Mesenteric fat pad (tissue), 1 donor: ENCODE data around the gene TRMT44. TPM values are rescaled to one million over a fixed set of nuclear protein-coding genes. Genes with fewer than 3 reads are reported as not detected.
A peak's percentile ranks its signal among the peaks of the same experiment; 100 is the strongest.
"Not testable (repeated sequence)": the region's sequence is repeated elsewhere in the genome, so short reads cannot be mapped to it uniquely, and the experiment has no call there.

Experiments
- DNase-seq: peaks from one replicate; pipeline ENCODE4 v3.0.0-alpha.2; 2020; ENCODE audit warnings: low spot score
- total RNA-seq: library from RNA; stranded (reverse); fragmentation: NEBNext Ultra II Directional; extraction: Animal tissue kit (Norgen Biotek cat#: 25700); gene quantifications from one replicate; pipeline ENCODE4 v1.2.1, GENCODE V29; 2021
- donor health status: DM: yes; HTN: yes; CAD: no.

TRMT44 gene
- total RNA-seq, 1 donor from 2014 or later, result 23.3 TPM

DNA sequence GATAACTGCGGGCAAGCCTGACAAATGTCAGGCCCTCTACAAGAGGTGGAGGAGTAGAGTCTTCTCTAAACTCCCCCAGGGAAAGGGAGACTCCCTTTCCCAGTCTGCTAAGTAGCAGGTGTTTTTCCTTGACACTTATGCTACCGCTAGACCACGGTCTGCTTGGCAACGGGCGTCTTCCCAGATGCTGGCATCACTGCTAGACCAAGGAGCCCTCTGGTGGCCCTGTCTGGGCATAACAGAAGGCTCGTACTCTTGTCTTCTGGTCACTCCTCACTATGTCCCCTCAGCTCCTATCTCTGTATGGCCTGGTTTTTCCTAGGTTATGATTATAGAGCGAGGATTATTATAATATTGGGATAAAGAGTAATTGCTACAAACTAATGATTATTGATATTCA lies 33.7 kb upstream of the TRMT44 start:
- not testable (repeated sequence) for DNase-seq

DNA sequence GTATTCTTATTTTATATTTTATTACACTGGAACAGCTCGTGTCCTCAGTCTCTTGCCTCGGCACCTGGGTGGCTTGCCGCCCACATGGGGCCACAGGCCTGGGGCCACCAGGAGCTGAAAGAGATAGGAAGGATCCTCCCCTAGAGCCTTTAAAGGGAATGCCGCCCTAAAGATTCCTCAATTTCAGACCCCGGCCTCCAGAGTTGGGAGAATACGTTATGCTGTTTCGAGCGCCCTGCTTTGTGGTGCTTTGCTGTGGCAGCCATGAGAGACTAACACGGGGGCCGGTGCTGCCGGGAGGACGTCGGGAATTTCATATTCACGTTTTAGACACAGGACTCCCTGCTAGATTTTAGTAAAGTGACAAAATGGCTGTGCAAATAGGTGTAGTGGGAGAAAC lies 33.3 kb upstream of the TRMT44 start:
- no peak for DNase-seq

DNA sequence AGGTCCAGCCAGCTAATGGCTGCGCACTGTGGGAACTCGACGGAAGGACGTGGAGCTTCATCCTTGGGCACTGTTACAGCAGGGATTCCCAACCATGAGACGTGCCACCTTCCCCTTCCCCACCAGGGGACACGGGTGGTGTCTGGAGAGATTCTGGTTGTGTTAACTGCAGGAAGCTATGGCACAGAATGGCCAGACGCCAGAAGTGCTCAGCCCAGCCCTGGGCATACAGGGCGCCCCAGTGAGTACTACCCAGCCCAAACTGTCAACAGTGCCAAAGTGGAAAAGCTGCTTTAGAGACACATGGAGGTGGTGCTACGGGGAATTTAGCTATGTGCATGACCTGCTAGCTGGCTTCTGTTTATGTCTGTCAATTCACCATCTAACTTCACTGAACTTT lies 32.8 kb upstream of the TRMT44 start:
- DNase-seq, result no peak

DNA sequence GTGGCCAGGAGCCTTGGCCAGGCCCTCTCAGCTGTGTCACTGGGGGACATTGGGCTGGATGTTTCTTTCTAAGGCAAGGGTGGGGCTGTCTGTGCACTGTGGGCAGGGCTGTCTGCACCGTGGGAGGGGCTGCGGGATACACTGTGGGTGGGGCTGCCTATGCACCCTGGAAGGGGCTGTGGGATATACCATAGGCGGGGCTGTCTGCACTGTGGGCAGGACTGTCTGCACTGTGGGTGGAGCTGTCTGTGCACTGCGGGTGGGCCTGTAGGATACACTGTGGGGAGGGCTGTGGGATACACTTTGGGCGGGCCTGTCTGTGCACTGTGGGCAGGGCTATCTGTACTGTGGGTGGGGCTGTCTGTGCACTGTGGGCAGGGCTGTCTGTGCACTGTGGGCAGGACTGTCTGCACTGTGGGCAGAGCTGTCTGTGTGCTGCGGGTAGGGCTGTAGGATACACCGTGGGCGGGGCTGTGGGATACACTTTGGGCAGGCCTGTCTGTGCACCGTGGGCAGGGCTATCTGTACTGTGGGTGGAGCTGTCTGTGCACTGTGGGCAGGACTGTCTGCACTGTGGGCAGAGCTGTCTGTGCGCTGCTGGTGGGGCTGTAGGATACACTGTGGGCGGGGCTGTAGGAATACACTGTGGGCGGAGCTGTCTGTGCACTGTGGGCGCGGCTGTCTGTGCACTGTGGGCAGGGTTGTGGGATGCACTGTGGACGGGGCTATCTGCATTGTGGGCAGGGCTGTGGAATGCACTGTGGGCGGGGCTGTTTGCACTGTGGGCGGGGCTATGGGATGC lies 31.1 kb upstream of the TRMT44 start:
- no peak for DNase-seq

DNA sequence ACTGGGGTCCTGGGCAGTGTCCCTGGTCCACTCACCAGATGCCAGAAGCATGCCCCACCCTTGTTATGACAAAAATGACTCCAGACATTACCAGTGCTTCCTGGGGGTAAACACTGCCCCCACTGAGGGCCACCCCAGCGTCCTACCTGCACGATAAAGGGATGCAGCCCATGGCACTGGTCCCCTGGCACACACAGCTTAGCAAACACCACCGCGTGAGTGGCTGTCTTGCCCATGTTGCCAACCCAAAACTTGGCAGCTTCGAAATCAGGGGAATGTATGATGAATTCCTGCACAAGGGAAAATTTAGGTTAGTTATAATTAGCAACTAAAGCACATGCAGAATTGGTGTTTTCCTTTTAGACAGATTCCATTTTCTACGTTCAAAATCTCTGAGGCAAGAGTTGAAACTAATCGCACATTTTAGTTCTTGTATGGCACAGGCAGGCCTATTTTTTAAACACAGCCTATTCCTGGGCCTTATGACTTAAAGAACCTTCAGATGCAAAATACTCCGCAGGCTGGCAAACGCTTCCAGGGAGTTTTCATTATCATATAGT lies 30.4 kb upstream of the TRMT44 start:
- DNase-seq, result no peak

DNA sequence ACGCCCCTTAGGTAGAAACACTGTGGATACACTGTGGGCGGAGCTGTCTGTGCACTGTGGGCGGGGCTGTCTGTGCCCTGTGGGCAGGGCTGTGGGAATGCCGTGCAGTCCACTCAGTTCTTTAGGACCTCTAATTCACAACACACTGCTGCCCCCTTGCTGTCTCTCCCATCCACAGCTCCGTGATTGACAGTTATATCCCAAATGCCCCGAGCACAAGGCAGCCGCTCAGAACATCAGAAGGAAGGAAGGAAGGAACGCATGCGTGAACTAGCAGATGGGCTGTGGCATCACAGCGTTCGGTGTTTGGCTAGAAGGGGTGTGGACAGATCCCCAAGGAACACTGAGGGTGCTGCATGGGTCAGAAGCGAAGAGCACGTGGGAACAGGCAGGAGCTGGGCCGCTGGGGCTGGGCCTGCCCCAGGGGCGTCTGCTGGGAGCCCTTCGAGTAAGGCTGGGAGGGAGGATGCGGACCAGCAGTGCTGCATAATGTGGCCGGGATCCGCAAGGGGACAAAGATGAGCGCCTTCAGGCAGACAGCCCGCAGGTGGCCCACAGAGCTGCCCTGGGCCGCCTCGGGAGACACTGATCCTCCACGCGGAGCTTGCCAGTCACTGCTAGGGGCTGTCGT lies 29.8 kb upstream of the TRMT44 start:
- no peak for DNase-seq

DNA sequence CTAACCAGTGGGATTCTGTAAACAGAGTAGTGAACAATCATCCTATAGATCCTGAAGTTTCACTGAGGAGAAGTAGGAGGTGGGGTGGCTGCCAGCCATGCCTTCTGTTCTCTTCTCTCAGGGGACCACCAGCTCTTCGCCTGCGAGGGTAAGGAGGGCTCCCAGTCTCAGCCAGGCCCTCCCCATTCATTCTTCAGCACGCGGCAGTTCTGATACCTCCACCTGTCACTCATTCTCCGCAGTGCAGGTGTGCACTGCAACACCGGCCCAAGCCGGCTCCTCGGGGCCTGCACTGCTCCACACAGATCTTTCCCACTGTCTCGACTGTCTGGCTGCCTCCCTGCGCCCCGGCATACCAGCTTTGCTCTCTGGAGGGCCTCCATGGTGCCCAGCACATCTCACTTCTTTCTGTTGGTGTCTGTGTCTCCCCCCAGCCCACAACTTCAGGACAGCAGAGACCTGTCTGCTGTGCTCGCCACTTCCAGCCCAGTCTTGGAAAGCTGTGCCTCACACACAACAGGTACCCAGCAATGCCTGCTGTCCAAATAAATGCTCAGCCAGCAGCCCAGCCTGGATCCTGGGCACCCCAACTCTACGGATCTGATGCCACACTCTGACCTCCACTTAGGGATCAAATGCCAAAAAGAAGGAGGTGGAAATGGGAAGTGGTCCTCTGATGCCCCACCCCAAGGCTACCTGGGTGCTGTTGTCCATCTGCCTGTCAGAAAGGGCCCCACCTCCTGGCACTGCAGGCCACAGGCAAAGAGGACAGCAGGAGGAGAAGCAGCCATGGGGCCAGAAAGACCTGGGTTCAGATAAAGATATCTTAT lies 29.0 kb upstream of the TRMT44 start:
- no peak for DNase-seq

DNA sequence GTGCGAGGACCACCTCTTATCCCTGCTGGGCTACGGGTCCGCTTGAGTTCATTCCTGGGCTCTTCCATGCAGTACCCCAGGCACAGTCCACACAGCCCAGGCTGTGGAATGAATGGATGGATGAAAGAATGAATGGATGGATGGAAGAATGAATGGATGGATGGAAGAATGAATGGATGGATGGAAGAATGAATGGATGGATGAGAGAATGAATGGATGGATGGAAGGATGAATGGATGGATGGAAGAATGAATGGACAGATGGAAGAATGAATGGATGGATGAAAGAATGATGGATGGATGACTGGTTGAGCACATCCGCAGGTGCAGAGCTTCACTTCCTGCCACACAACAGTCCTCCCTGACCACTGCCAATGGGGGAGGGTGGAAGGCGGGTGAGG lies 28.3 kb upstream of the TRMT44 start:
- DNase-seq, result no peak

DNA sequence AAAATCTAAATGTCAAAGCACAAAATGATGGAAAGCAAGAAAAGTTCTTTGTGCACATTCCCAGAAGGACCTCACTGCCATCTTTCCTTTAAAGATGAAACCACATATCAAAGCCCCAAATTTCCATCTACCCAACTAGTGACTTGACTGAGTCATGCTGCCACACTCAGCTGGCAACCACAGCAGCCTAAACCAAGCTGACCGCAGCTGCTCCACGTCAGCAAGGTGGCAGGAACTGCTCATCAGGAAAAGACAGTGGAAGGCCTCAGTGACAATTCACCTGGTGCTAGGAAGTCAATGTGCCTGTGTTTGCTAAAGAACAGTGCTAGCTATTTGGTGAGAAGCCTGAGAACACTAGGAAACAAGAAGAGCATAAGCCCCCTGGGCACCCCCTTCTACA lies 26.2 kb upstream of the TRMT44 start:
- no peak for DNase-seq

DNA sequence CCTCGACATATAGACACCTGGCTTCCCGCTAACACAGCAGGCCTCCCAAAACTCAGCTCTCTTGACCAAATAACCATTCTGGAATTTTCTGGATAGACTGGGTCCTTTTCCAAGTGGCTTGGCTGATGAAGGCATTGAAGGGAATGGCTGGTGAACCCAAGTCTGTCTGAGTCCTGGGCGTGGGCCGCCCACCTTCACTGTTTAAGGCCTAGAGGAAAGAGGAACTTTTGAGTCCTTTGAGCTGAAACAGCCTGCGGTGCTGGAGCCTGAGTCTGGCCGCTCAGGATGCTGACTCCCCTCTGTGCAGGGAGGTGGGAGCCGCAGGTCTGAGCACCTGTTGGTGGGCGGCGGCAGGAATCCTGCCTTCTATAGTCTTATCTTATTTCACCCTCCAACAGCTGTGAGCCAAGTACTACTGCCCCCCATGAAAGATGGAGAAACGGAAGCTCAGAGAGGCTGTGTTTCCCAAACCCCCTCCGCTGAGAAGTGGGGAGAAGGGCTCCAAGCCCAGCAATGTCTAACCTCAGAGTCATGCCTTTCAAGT lies 23.4 kb upstream of the TRMT44 start:
- no peak for DNase-seq

DNA sequence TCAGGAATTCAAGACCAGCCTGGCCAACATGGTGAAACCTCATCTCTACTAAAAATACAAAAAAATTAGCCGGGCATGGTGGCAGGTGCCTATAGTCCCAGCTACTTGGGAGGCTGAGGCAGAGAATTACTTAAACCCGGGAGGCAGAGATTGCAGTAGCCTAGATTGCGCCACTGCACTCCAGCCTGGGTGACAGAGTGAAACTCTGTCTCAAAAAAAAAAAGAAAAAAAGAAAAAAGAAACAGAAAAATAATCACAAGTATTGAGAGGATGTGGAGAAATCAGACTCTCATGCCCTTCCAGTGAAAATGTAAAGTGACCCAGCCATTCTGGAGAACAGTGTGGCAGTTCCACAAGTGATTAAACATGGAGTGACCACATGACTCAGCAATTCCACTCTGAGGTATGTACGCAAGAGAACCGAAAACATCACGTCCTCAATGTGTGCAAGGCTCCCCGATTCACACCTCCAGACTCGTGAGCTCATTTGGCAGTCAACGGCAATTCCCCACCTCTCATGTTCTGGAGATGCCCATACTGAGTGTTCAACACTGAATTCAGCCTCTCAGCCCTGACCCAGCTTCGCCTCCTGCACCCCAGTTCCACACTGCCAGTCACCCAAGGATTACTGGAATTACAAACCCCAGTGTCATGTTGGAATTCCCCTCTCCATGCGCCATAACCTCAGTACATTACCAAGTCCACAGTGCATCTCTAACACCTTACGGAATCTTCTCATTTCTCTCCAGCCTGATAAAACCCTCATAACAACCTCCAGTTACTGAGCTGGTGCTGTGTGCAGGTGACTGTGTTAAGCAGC lies 21.1 kb upstream of the TRMT44 start:
- DNase-seq, result no peak

DNA sequence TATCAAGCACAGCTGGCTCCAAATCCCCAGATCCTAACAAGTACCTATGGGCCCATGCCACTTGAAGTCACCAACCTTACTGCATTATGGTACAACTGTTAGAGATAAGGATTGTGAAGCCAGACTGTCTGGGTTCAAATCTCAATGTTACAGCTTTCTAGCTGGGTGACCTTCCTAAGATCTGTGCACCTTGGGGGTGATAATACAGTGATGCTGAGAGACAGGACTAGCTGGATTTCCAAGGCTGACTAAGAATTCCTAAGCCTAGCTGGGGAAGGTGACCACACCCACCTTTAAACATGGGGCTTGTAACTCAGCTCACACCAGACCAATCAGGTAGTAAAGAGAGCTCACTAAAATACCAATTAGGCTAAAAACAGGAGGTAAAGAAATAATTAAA lies 20.4 kb upstream of the TRMT44 start:
- DNase-seq, result not testable (repeated sequence)

DNA sequence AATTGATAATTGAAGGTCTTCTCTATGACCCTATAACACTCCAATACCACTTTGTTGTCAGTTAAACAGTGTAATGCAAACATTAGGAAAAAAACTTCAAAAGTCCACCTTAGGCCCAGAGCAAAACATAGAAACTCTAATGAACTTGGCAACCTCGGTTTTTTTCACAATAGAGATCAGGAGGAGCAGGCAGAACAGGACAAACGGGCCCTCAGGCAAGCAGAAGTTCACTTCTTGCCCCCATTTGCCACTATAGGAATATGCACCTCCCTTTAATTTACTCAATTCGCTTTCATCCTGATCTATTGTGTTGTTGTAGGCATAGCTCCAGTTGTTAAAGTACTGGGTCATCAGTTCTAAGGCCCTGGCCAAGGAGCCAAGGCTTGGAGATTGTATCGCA lies 18.2 kb upstream of the TRMT44 start:
- DNase-seq, result no peak

DNA sequence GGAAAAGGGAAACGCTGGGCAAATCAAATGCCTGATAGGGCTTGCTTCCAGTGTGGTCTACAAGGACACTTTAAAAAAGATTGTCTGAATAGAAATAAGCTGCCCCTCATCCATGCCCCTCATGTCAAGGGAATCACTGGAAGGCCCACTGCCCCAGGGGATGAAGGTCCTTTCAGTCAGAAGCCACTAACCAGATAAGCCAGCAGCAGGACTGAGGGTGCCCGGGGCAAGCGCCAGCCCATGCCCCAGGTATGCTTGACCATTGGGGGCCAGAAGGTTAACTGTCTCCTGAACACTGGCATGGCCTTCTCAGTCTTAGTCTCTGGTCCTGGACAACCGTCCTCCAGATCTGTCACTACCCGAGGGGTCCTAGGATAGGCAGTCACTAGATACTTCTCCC lies 17.8 kb upstream of the TRMT44 start:
- DNase-seq, result no peak

DNA sequence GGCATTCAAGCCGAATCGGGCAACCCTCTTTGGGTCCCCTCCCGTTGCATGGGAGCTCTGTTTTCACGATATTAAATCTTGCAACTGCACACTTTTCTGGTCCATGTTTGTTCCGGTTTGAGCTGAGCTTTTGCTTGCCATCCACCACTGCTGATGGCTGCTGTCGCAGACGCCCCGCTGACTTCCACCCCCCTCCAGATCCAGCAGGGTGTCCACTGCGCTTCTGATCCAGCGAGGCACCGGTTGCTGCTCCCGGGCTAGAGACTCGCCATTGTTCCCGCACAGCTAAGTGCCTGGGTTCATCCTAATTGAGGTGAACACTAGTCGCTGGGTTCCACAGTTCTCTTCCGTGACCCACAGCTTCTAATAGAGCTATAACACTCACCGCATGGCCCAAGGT lies 13.3 kb upstream of the TRMT44 start:
- DNase-seq, result no peak

DNA sequence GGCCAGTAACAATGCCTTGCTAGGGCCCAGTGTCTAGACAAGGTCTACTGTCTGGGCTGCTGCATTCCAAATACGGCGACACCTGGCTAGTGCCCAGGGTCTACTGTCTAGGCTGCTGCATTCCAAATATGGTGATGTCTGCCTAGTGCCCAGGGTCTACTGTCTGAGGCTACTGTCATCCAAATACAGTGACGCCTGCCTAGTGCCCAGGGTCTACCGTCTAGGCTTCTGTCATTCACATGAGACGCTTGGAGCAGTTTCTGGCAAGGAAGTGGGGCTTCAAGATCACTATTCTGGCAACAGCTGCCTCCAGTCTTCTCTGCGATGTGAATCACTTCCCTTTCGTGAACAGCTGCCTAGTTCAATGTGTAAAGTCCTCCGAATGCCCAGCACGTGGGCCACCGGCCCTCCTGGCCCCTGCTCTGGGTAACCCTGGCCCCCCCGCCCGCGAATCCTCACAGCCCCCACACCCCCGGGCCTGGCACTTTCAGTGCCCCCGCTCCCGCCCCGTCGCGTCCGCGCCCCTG lies 12.8 kb upstream of the TRMT44 start:
- no peak for DNase-seq

DNA sequence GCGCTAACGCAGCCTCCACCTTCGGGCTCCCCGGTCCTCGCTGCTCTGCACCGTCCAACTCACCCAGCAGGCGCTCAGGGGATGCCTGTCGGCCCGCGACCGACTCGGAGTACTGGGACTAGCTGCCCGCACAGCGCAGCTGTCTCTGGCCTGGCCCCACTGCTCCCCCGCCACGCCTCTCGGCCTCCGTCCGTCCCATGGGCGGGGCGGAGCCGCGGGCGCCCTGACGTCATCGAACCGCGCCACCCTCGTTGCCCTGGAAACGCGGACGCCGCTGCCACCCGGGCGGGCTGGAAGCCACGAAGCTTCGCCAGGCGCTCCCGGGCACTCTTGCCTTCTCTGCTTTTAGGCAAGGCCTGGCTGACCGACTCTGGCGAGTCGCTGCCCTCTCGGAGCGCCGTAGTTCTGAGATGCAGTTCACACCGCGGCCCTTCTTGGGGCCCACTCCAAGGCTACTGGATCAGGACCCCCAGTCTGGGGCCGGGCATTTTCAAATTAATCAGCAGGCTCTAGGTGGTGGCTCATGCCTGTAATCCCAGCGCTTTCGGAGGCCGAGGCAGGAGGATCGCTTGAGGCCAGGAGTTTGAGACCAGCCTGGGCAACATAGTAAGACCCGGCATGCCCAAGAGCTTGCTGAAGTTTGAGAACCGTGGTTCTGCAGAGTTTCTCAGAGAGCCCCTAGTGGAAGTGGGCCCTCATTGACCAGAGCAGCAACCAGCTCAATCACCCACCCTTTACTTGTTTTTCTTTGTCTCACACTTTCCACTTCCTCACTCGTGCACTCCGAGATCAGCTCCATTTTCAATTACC lies 12.1 kb upstream of the TRMT44 start:
- DNase-seq, result peak; percentile 98

DNA sequence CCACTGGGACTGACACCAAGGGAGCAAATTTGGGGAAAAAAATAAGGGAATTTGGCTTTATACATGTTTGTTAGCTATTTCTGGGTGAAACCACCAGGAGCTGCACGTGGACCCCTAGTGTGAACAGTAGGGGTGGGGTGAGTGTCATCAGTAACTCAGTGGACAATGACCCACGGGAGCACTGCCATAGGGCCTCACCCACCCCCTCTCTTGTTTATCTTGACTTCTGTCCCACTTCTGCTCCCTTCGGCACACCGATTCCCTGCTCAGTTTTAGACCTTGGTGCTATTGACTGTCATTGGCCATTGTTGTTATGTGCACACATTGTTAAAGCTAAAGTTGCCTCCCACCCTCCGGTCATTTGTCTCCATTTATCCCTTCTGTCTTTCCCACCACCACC lies 9.0 kb upstream of the TRMT44 start:
- no peak for DNase-seq

DNA sequence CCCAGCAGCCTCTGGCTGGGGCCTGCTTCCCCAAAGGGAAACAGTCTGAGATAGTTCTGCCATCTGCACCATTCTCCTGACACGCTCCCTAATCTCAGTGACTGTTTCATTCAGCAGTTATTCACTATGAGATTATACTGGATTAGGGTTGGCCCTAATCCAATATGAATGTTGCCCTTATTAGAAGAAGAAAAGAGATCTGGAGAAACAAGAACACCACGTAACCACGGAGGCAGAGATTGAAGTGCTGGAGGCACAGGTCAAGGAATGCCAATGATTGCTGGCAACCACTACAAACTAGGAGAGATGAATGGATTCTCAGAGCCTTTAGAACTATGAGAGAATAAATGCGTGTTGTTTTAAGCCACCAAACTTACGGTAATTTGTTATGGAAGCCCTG lies 7.4 kb upstream of the TRMT44 start:
- DNase-seq, result no peak
